Vagina (tissue), 2 donors: ENCODE results near the gene P4HA2. TPM values are rescaled to one million over a fixed set of nuclear protein-coding genes. Genes with fewer than 3 reads are reported as not detected.

Experiments
- microRNA-seq: library from miRNA; unstranded; fragments of <30 nt; microRNA quantifications from one replicate; pipeline ENCODE4, GENCODE V29; 2017; ENCODE audit warnings: borderline number of aligned reads, borderline replicate concordance
- small RNA-seq: library from RNA; depleted of rRNA; stranded (forward); fragments of <200 nt; gene quantifications from one replicate; pipeline ENCODE3, GENCODE V24; 2016
- total RNA-seq: library from RNA; depleted of rRNA; stranded (reverse); fragments of >200 nt; gene quantifications from one replicate; pipeline ENCODE4 v1.2.3, GENCODE V29; 2016

P4HA2 gene
- total RNA-seq, 1 donor from 2014 or later, result 42.0 TPM

Small RNA genes within 50 kb of the gene (microRNA-seq; reads per million reads assigned to microRNA genes)
- gene MIR6830, result not detected

Small RNA genes within 50 kb of the gene (small RNA-seq; reads per million reads assigned to genes)
- gene AC063976.4, result not detected

Other genes with a start within 250 kb of the P4HA2 start
- gene ACSL6, start 216.2 kb downstream of the P4HA2 start, total RNA-seq, result 0.49 TPM
- not detected for gene IL3, start 167.2 kb downstream of the P4HA2 start, total RNA-seq
- not detected for gene CSF2, start 154.1 kb downstream of the P4HA2 start, total RNA-seq
- 76.4 TPM for gene PDLIM4, start 29.8 kb upstream of the P4HA2 start, total RNA-seq
- gene SLC22A4, start 66.5 kb upstream of the P4HA2 start, total RNA-seq, result 1.7 TPM
- gene SLC22A5, start 141.9 kb upstream of the P4HA2 start, total RNA-seq, result 15.2 TPM